Transverse colon (tissue), 4 donors: Measurements from ENCODE around the gene ANKS1A.

Source experiments
- CTCF ChIP-seq, 5 experiments: fragments of 200-600 bp in 3 of 5; fragments of 450-650 bp in 2 of 5; sonication (generic) in 3 of 5; IDR thresholded peaks; 1 replicate in 2 of 5; 2 replicates in 3 of 5; pipeline ENCODE4 v1.5.1; 2016 to 2017; ENCODE audit warnings: antibody characterized with exemption in 5 of 5, inconsistent platforms in 3 of 5, mild to moderate bottlenecking in 2 of 5, moderate library complexity in 1 of 5
- POLR2A ChIP-seq: fragments of 450-650 bp; IDR thresholded peaks from one replicate; pipeline ENCODE4 v1.6.1; 2016; ENCODE audit warnings: antibody characterized with exemption, mild to moderate bottlenecking, moderate library complexity
- POLR2AphosphoS5 ChIP-seq, 3 donors: sonication (generic); formaldehyde crosslinking; IDR thresholded peaks; one replicate each; pipeline ENCODE4 v1.6.1; 2016; ENCODE audit warnings: antibody characterized with exemption in 3 of 3

DNA sequence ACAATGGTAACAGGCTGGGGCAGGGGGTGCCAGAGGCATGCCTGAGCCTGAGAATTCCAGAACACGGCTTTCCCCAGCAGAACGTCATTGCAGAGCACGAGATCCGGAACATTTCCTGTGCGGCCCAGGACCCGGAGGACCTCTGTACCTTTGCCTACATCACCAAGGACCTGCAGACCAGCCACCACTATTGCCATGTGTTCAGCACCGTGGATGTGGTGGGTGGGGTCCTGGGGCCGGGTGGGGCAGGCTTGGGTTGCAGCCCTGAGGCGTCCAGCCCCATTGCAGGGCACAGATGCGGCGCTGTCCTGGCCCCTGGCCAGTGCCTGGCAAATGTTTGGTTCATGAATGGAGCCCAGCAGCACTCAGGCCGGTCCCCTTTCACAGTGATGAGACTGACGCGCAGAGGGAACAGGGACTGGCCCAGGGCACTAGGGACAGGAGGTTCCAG is 195.0 kb downstream of the ANKS1A start:
- TF ChIP-seq CTCF (IDR thresholded peaks at IDR 0.05) (no peak), POLR2AphosphoS5 (IDR thresholded peaks at IDR 0.05) (no peak), POLR2A (no peak)
